ENCODE measurements around the gene SPOCK1.

The SPOCK1 gene

DNA sequence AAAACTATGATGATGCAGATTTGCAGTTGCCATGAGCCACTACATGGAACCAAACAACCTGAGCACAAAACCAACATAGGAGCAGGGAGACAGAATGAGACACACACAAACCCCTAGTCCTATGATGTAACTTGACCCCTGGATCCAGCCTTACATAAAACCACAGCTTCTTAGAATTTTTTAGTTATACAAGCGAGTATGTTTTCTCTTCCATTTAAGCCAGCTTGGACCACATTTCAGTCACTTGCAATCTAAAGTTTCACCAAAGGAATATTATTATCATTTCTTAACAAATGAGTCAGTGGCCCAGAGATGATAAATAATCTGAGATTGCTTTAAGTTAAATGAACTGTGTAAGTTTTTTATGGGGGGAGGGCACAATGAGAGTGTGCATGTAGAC lies 6.8 kb downstream of the SPOCK1 start:
- DNase-seq (ENCODE audit: low read depth), result no peak

GRCh38 chr5:137491121-137491520 lies 8.0 kb downstream of the SPOCK1 start:
- no peak for DNase-seq (ENCODE audit: low read depth)

GRCh38 chr5:137490591-137490990 lies 8.5 kb downstream of the SPOCK1 start:
- no peak for DNase-seq (ENCODE audit: low read depth)

DNA sequence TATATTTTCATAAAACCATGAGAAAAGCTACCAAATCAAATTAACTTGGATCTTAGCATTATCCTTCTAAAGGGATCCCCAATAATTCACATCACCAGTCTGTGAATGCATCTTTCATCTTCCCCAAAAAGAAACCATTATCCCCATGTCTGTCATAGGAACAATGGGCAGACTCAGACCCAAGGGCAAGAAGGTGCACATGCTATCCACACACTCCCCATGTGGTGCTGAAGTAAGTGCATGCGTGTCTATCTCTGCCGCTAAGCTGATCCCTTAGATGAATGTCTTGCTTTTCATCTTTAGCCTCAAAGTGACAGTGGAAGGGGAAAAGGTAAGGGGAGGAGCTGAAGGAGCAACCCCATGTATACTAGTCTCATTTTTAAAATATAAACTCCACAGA lies 10.2 kb downstream of the SPOCK1 start:
- DNase-seq (ENCODE audit: low read depth), result no peak

DNA sequence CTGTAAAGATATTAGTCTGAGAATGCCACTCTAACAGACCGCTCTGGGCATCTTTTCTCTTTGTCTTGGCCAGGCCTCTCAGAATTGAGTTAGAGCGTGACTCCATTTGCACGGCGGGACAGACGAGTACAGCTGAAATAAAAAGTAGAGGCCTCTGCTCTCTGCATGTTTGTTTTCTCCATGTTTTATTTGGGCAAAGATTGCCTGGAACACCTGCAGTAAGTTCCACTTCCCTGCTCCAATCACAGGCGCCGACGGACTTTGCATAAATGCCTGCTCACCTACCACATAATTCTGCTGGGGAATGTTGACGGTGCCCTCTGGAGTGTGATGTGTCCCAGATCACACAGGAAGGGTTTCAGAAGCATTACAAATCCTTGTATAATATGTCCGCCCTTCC lies 10.6 kb downstream of the SPOCK1 start:
- DNase-seq (ENCODE audit: low read depth), result no peak

DNA sequence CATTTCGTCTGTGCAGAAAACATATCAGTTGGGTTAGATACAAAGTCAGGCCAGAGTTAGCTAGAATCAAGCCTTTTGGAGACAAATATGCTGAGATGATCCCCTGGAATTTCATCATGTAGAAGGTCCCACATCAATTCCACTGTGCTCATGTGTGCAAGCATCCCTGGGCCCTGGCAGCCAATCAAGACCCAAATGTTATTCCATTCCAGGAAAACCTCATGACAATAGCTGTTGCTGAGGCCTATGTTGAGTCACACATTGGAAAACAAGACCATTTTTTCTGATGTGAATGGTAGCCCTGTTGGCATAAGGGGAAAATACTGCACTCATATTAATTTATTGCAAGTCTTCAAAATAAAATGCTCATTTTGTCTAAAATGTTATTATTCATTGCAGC lies 11.5 kb downstream of the SPOCK1 start:
- no peak for DNase-seq (ENCODE audit: low read depth)

GRCh38 chr5:137486707-137487106 lies 12.4 kb downstream of the SPOCK1 start:
- no peak for DNase-seq (ENCODE audit: low read depth)

GRCh38 chr5:137481596-137481995 lies 17.5 kb downstream of the SPOCK1 start:
- no peak for DNase-seq (ENCODE audit: low read depth)

GRCh38 chr5:137478043-137478442 lies 21.1 kb downstream of the SPOCK1 start:
- DNase-seq (ENCODE audit: low read depth), result no peak

GRCh38 chr5:137470921-137471220 lies 28.3 kb downstream of the SPOCK1 start:
- DNase-seq (ENCODE audit: low read depth), result no peak

GRCh38 chr5:137470111-137470920 lies 28.8 kb downstream of the SPOCK1 start:
- no peak for DNase-seq (ENCODE audit: low read depth)

- DNase-seq (ENCODE audit: low read depth), result no peak
Measured at GRCh38 chr5:137466889-137467288, 32.2 kb downstream of the SPOCK1 start.

GRCh38 chr5:137465930-137466329 lies 33.2 kb downstream of the SPOCK1 start:
- no peak for DNase-seq (ENCODE audit: low read depth)

DNA sequence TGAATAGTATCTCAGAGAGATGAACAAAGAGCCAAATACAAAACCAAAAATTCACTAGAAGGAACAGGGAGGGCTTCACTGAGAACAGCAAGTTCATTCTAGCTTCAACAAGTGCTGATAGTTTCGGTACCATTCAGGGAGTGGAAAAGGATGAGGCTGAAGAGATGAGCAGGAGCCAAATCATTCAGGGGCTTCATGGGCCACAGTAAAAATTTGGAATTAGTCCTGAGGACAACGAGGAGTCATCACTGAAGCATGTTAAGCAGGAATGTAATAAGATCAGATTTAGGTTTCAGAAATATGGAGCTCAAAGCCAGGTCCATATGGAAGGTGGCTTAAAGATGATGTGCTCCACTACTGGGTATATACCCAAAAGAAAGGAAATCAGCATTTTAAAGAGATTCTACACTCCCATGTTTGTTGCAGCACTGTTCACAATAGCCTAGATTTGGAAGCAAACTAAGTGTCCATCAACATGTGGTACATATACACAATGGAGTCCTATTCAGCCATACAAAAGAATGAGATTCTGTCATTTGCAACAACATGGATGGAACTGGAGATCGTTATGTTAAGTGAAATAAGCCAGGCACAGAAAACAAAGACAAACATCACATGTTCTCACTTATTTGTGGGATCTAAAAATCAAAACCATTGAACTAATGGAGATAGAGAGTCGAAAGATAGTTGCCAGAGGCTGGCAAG lies 36.2 kb downstream of the SPOCK1 start:
- DNase-seq (ENCODE audit: low read depth), result no peak

DNA sequence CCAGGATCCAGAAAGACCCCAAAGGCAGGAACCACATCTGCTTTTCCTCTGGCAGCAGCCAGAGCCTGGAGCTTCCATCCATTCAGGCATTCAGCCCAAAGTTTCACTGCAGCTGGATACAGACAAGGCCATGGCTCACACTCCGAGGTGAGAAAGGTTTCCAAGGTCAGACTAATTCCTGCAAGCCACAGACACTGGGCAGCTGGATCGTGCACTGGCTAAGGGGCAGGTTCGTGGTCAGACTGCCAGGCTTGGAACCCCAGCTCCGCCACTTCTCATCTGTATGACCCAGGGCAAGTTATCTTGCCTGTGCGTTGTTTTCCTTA lies 36.9 kb downstream of the SPOCK1 start:
- DNase-seq (ENCODE audit: low read depth), result no peak

DNA sequence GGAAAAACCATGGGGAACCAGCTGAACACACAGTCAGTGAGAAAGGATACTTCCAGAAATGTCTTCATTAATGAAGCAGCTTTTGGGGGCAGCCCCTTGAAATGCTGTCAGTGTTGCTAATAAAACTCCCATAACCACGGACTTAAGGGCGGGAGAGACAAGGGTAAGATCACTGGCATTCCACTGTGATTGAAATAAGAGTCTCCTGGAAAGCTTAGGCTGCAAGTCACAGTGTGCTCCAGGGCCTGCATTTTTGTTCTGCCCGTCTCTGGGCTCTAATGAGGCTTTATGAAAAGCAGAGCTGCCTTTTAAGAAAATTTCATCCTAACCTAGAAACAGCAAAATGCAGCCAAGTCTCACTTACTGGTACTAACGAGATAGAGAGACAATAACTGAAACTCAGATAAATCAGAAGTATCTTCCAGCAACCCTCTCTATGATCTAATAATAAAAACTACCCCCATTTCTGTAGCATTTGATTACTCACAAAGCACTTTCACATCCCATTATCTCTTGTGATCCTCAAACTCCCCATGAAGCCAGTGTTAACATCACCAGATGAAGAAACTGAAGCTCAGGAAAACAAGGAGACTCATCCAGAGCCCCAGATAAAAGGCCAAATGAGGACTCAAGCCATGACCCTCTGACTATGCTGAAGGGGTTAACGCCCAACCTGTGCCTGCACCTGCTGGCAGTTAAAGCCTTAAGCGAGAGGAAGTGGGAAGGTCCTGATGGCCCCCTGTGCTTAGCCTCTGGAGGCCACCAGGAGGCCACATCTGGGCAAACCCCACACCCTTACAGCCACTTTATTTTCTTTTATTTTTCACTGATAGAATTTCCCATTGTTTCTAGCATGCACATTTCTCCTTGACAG lies 37.5 kb downstream of the SPOCK1 start:
- no peak for DNase-seq (ENCODE audit: low read depth)

DNA sequence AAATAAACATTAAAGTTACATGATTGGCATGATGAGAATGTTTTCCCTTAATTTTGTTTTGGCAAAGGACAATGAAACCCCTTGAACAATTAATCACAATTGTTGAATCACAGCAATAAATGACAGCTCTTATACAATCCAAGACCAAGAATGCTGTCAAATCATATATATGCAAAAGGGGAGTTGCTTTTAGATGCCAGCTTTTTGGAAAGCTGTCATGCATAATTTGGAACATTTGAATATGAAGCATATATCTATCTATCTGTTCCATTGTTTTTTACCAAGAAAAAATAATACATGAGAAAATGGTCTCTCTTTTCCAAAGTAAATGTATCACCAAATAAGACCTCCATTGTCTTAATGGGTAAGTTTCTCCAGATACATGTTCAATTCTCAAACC lies 44.5 kb downstream of the SPOCK1 start:
- DNase-seq (ENCODE audit: low read depth), result no peak

DNA sequence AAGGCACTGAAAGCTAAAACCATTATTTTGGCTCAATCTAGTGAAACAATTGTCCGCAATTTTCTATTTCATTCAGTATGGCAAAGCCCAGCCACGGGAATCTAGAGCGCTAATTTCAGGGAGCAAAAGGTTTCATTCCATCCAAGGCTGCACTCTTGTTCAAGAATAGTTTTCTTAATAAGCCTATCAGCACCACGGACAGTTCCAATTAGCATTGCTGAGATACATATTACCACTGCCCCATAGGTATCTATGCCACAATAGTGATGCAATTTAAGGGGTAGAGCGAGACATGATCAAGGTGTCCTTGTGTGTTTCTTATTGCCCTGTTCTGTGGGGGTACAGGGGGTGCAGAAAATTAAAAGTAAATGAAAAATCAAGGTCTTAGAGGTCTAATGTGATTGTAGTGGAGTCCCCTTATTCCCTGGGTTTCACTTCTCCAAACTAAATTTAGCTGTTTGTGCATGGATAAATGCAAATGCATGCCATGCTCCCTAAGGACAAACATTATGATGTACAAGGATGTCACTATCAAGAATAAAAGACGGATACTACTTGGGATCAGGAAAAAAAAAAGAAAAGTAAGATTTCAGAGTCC lies 45.5 kb downstream of the SPOCK1 start:
- no peak for DNase-seq (ENCODE audit: low read depth)

GRCh38 chr5:137450759-137451158 lies 48.4 kb downstream of the SPOCK1 start:
- no peak for DNase-seq (ENCODE audit: low read depth)

- DNase-seq (ENCODE audit: low read depth), result no peak
Measured at GRCh38 chr5:137448868-137449267, 50.3 kb downstream of the SPOCK1 start.

DNA sequence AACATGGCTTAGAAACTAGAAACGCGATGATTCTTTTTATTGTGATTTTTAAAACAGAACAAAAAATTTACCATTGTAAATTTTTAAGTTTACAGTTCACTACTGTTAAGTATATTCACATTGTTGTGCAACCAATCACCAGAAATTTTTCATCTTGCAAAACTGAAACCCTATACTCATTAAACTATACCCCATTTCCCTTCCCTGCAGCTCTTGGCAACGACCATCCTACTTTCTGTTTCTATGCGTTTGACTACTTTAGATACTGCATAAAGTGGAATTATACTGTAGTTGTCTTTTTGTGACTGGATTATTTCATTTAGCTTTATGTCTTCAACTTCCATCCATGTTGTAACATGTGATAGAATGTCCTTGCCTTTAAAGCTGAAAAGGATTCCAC lies 52.5 kb downstream of the SPOCK1 start:
- DNase-seq (ENCODE audit: low read depth), result no peak

- no peak for DNase-seq (ENCODE audit: low read depth)
Measured at GRCh38 chr5:137446151-137446550, 53.0 kb downstream of the SPOCK1 start.

GRCh38 chr5:137442660-137443059 lies 56.5 kb downstream of the SPOCK1 start:
- no peak for DNase-seq (ENCODE audit: low read depth)

Measured in stimulated activated CD8-positive, alpha-beta memory T cell treated with anti-CD3 and anti-CD28 coated beads, Interleukin-7, amount 100 ng/mL, for 24 hours (primary cell).